Upper lobe of left lung (tissue), 6 donors: ENCODE measurements around the gene IRF2. TPM values are rescaled to one million over a fixed set of nuclear protein-coding genes. Genes with fewer than 3 reads are reported as not detected.
"Not testable (repeated sequence)": the region's sequence is repeated elsewhere in the genome, so short reads cannot be mapped to it uniquely, and the experiment has no call there.

Source experiments
- ATAC-seq, 2 donors: fragments of 200-7000 bp; cut with Tn5 transposase; one replicate each; pipeline ENCODE4 v1.9.1; 2022; ENCODE audit warnings: mild to moderate bottlenecking in 2 of 2, moderate library complexity in 2 of 2; ENCODE audit not compliant: low FRiP score in 2 of 2
- DNase-seq, 2 donors: peaks; one replicate each; pipeline ENCODE4 v3.0.0-alpha.2; 2019 to 2020
- H3K27ac ChIP-seq, 4 donors: fragments of 200-600 bp; sonication (generic); one replicate each; pipeline ENCODE4 v1.5.1; 2016 to 2019
- H3K27me3 ChIP-seq, 4 donors: fragments of 200-600 bp; sonication (generic); one replicate each; pipeline ENCODE4 v1.5.1; 2017 to 2019
- H3K36me3 ChIP-seq, 4 donors: fragments of 200-600 bp; sonication (generic); one replicate each; pipeline ENCODE4 v1.5.1; 2016 to 2019
- H3K4me1 ChIP-seq, 4 donors: fragments of 200-600 bp; sonication (generic); one replicate each; pipeline ENCODE4 v1.5.1; 2018 to 2019
- H3K4me3 ChIP-seq, 4 donors: fragments of 200-600 bp; sonication (generic); one replicate each; pipeline ENCODE4 v1.5.1; 2017 to 2019; ENCODE audit warnings: mild to moderate bottlenecking in 2 of 4, moderate library complexity in 1 of 4
- H3K9me3 ChIP-seq, 4 donors: fragments of 200-600 bp; sonication (generic); one replicate each; pipeline ENCODE4 v1.5.1; 2018 to 2019
- EP300 ChIP-seq, 4 donors: sonication (generic); formaldehyde crosslinking; IDR thresholded peaks; one replicate each; pipeline ENCODE4 v1.5.1; 2017; ENCODE audit warnings: antibody characterized with exemption in 4 of 4, control low read depth in 2 of 4
- POLR2A ChIP-seq, 4 donors: fragments of 450-650 bp; IDR thresholded peaks; one replicate each; pipeline ENCODE4 v1.5.1; 2016 to 2017; ENCODE audit warnings: antibody characterized with exemption in 4 of 4, mild to moderate bottlenecking in 2 of 4
- POLR2AphosphoS5 ChIP-seq, 2 donors: sonication (generic); formaldehyde crosslinking; IDR thresholded peaks; one replicate each; pipeline ENCODE4 v1.5.1; 2017; ENCODE audit warnings: antibody characterized with exemption in 2 of 2
- WGBS, 2 donors: methylation state at CpG; one replicate each; pipeline ENCODE4 v1.1.5; 2017 to 2018; 5-methylcytosine and 5-hydroxymethylcytosine counted together
- total RNA-seq, 6 donors: library from RNA; depleted of rRNA in 4 of 6; stranded (reverse); fragments of >200 nt in 4 of 6; gene quantifications; one replicate each; pipeline versions ENCODE4 v1.1.0 to v1.2.1, GENCODE V29; 2016 to 2021
- TF ChIP-seq, protein P1 (sequence below), 6 experiments: fragments of 450-650 bp in 4 of 6; fragments of 200-600 bp in 2 of 6; sonication (generic) in 2 of 6; IDR thresholded peaks; one replicate each; pipeline ENCODE4 v1.5.1; 2016 to 2019; ENCODE audit warnings: antibody characterized with exemption in 6 of 6
- donor health status: DM: no; HTN: no; CAD: no; lungs with moderate emphysema.
- donor health status: DM: no; HTN: yes; CAD: no; lungs with severe emphysema.

The IRF2 gene
- total RNA-seq, 6 donors from 2014 or later, result 25.5 to 46.1 (median 41.7) TPM

DNA sequence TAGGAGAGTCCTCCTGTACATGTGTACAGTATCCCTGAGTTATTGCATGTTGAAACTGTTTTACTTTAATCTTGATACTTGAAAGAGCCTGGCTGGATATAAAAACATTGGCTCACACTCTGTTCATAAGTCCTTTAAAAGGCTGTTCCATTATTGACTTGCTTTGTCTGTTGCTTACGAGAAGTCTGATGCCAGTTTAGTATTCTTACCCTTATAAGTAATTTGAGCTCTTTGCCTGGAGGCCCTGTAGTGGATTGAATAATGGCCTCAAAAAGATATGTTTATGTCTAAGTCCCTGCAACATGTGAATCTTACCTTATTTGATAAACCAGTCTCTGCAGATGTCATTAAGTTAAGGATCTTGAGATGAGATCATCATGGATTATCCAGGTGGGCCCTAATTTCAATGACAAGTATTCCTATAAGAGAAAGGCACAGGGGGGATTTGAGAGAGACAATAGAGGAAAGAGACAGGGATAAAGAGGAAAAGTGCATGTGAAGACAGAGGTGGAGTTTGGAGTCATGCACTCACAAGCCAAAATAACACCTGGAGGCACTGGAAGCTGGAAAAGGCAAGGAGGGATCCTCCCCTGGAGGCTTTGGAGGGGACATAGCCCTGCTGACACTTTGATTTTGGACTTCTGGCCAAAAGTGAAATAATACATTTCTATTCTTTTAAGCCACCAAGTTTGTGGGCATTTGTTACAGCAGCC lies 98.1 kb downstream of the IRF2 start:
- H3K4me3 ChIP-seq, result no peak overlapping the region
- peaks cover 0 to 3% (median 0%) of the 10 kb centered on the region in 4 donors for H3K4me1 ChIP-seq
- ATAC-seq (no peak), DNase-seq (no peak)
- H3K9me3 ChIP-seq, result no peaks in the 10 kb centered on the region
- no peaks in the 10 kb centered on the region for H3K36me3 ChIP-seq
- TF ChIP-seq POLR2A (IDR thresholded peaks at IDR 0.05) (no peak), POLR2AphosphoS5 (IDR thresholded peaks at IDR 0.05) (no peak), EP300 (IDR thresholded peaks at IDR 0.05) (no peak)
- TF ChIP-seq, protein P1, sequence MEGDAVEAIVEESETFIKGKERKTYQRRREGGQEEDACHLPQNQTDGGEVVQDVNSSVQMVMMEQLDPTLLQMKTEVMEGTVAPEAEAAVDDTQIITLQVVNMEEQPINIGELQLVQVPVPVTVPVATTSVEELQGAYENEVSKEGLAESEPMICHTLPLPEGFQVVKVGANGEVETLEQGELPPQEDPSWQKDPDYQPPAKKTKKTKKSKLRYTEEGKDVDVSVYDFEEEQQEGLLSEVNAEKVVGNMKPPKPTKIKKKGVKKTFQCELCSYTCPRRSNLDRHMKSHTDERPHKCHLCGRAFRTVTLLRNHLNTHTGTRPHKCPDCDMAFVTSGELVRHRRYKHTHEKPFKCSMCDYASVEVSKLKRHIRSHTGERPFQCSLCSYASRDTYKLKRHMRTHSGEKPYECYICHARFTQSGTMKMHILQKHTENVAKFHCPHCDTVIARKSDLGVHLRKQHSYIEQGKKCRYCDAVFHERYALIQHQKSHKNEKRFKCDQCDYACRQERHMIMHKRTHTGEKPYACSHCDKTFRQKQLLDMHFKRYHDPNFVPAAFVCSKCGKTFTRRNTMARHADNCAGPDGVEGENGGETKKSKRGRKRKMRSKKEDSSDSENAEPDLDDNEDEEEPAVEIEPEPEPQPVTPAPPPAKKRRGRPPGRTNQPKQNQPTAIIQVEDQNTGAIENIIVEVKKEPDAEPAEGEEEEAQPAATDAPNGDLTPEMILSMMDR (IDR thresholded peaks at IDR 0.05), result no peak
- 68 to 86% methylated on average over 1 of the region's 1 CpG for WGBS, 2 donors
- H3K27me3 ChIP-seq, result no peaks in the 10 kb centered on the region
- H3K27ac ChIP-seq, result no peak overlapping the region

DNA sequence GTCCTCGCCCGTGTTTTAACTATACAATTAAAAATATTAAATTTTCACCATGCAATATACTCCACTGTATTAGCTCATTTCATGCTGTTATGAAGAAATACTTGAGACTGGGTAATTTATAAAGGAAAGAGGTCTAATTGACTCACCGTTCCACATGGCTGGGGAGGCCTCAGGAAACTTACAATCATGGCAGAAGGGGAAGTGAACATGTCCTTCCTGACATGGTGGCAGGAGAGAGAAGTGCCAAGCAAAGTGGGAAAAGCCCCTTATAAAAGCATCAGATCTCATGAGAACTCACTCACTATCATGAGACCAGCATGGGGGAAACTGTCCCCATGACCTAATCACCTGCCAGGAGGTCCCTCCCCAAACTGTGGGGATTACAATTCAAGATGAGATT lies 98.7 kb downstream of the IRF2 start:
- H3K4me3 ChIP-seq, H3K27ac ChIP-seq, DNase-seq, H3K4me1 ChIP-seq, ATAC-seq, H3K36me3 ChIP-seq, H3K9me3 ChIP-seq, H3K27me3 ChIP-seq: not testable (repeated sequence)
- 83 to 84% methylated on average over 3 of the region's 3 CpGs for WGBS, 2 donors

DNA sequence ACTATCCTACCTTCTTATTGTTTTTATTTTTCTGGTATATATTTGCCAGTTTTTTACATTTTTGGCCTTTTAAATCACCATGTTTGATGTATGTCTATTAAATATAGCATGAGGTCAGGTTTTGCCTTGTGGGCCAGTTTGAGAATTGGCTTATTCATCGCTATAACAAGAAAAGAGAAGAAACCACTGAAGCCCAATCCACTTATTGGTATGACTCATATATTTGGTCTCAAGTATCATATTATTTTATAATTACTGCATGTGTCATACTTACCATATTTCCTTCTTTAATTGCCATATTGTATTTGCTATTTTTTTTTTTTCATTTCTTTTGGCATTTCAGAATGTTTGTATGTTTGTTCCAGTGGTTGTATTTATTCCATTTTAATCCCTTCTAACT lies 99.3 kb downstream of the IRF2 start:
- WGBS, 2 donors, result 73 to 81% methylated on average over 1 of the region's 1 CpG
- ATAC-seq, result no peak
- Histone ChIP-seq H3K4me1 (peaks cover 0 to 5% (median 0%) of the 10 kb centered on the region in 4 donors), H3K4me3 (no peak overlapping the region), H3K9me3 (no peaks in the 10 kb centered on the region), H3K36me3 (no peaks in the 10 kb centered on the region), H3K27me3 (no peaks in the 10 kb centered on the region), H3K27ac (no peak overlapping the region)
- no peak for TF ChIP-seq EP300 (IDR thresholded peaks at IDR 0.05)
- TF ChIP-seq, protein P1 (IDR thresholded peaks at IDR 0.05), result no peak
- no peak for TF ChIP-seq POLR2AphosphoS5 (IDR thresholded peaks at IDR 0.05)
- no peak for TF ChIP-seq POLR2A (IDR thresholded peaks at IDR 0.05)
- DNase-seq, result no peak

DNA sequence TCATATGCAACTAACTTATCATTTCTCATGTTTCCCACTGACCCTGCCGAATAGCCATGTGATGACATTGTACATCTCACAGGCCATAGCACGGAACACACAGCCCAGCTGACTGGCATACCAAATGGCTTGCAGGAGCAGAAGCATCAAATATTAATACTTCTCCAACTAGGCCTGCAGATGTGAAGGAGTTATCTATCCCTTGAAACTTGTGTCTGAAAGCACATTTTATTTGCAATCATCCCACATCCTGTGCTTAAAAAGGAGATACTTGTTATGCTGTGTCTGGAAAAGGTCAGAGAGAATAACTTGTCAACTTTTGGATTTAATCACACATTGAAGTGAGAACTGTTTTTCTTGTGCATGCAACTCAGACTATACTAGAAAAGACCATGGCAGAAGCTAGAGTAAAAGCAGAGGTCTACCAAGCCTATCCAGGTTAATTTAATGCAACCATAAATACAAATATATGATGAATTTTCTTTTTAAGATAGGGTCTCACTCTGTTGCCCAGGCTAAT lies 100.4 kb downstream of the IRF2 start:
- Histone ChIP-seq H3K9me3 (no peaks in the 10 kb centered on the region), H3K36me3 (no peaks in the 10 kb centered on the region), H3K27me3 (no peaks in the 10 kb centered on the region), H3K4me3 (no peak overlapping the region), H3K4me1 (peaks cover 0 to 5% (median 0%) of the 10 kb centered on the region in 4 donors), H3K27ac (no peak overlapping the region)
- no peak for TF ChIP-seq POLR2AphosphoS5 (IDR thresholded peaks at IDR 0.05)
- TF ChIP-seq EP300 (IDR thresholded peaks at IDR 0.05), result no peak
- TF ChIP-seq, protein P1 (IDR thresholded peaks at IDR 0.05), result no peak
- no peak for TF ChIP-seq POLR2A (IDR thresholded peaks at IDR 0.05)
- no peak for DNase-seq
- ATAC-seq, result no peak
- WGBS, 2 donors, result 90 to 94% methylated on average over 2 of the region's 2 CpGs

DNA sequence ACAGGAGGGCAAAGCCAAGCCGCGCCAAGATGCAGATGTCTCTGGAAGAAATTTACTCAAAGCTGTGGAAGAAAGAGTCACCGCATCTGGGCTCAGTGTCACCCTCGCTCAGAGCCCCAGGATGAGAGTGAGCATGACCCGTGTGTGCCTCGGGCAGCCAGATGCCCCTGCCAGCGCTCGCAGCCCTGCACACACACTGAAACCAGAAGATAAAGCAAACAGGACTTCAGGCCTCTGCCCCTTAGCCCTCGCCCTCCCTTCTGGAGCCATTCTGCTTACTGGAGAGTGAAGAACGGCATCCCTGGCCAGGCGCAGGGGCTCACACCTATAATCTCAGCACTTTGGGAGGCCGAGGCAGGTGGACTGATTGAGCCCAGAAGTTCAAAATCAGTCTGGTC lies 103.0 kb downstream of the IRF2 start:
- Histone ChIP-seq H3K4me1 (peaks cover 0 to 5% (median 0%) of the 10 kb centered on the region in 4 donors), H3K27me3 (no peaks in the 10 kb centered on the region), H3K9me3 (no peaks in the 10 kb centered on the region), H3K4me3 (no peak overlapping the region), H3K27ac (peak overlapping the region in 2 of 4 donors; percentile 14 to 42), H3K36me3 (no peaks in the 10 kb centered on the region)
- WGBS, 2 donors, result 81 to 85% methylated on average over 12 of the region's 12 CpGs
- no peak for DNase-seq
- TF ChIP-seq POLR2A (IDR thresholded peaks at IDR 0.05), result no peak
- TF ChIP-seq POLR2AphosphoS5 (IDR thresholded peaks at IDR 0.05), result no peak
- no peak for TF ChIP-seq EP300 (IDR thresholded peaks at IDR 0.05)
- TF ChIP-seq, protein P1 (IDR thresholded peaks at IDR 0.05), result no peak
- ATAC-seq, result no peak
